DND-41 (cell line): Measurements from ENCODE around the gene ZNF829.

Source experiments
- CTCF ChIP-seq: IDR thresholded peaks from 2 replicates; pipeline ENCODE4 v1.5.1; 2012; ENCODE audit warnings: borderline replicate concordance, low read length, moderate library complexity, mild to moderate bottlenecking; ENCODE audit not compliant: poor library complexity, severe bottlenecking; ENCODE audit errors: extremely low read depth
- EZH2 ChIP-seq: IDR thresholded peaks from 3 replicates; pipeline ENCODE4 v1.6.1; 2012; ENCODE audit warnings: borderline replicate concordance, low read depth, mild to moderate bottlenecking, moderate library complexity, low read length, inconsistent platforms; ENCODE audit not compliant: severe bottlenecking

- TF ChIP-seq CTCF (peak; percentile 90), EZH2 (no peak)
These were observed at the start of gene ZNF829, which contains the start of gene ZNF568 for GRCh38 chr19:36915992-36916830.
